Measurements from ENCODE around the gene PRPSAP1. TPM values are rescaled to one million over a fixed set of nuclear protein-coding genes. Genes with fewer than 3 reads are reported as not detected.

PRPSAP1 gene
- total and polyA plus RNA-seq, 7 donors = 34.7 to 70.3 (median 40.7) TPM

DNA sequence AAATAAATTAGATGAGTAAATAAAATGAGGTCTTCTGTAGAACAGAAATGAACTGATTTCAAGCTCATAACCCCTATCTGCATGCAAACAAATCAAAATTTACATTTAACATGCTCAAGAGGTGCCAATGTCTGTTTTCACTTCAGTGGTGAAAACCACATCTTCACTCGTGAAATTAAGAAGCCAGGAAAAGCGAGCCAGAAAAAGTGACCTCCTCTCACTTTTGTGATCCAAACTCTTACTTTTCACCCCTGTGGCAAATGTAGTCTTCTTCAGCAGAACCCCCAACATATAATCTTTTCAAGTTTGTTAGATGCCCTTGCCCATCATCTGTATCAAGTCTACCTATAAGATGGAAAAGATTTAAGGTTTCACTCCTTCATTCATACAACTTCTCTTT, 36.2 kb downstream of the PRPSAP1 start:
- Histone ChIP-seq H3K9me3 (no peaks in the 10 kb centered on the region), H3K27ac (no peak overlapping the region), H3K27me3 (no peaks in the 10 kb centered on the region), H3K4me1 (no peaks in the 10 kb centered on the region), H3K36me3 (peaks cover 0 to 42% (median 13%) of the 10 kb centered on the region in 4 donors), H3K4me3 (no peak overlapping the region)
- no peak for TF ChIP-seq POLR2A (IDR thresholded peaks at IDR 0.05)
- no peak for TF ChIP-seq CTCF (IDR thresholded peaks at IDR 0.05)
- no peak for TF ChIP-seq POLR2AphosphoS5 (IDR thresholded peaks at IDR 0.05)
- TF ChIP-seq EP300 (IDR thresholded peaks at IDR 0.05) = no peak
- intact Hi-C loops (cut with DNase I) = no loop called here
- WGBS, 2 donors = 90 to 94% methylated on average over 2 of the region's 2 CpGs
- DNase-seq = no peak

GRCh38 chr17:76314392-76315227, 39.1 kb downstream of the PRPSAP1 start:
- peaks cover 7 to 61% (median 13%) of the 10 kb centered on the region in 4 donors for H3K36me3 ChIP-seq
- no peaks in the 10 kb centered on the region for H3K27me3 ChIP-seq
- intact Hi-C loops (cut with DNase I) = no loop called here
- 90 to 92% methylated on average over 15 of the region's 15 CpGs for WGBS, 2 donors
- H3K4me1 ChIP-seq = no peaks in the 10 kb centered on the region
- peak overlapping the region; percentile 15 to 65 (median 52) for H3K27ac ChIP-seq
- peak in 1 of 4 donors; percentile 41 for TF ChIP-seq POLR2AphosphoS5 (IDR thresholded peaks at IDR 0.05)
- no peak for TF ChIP-seq EP300 (IDR thresholded peaks at IDR 0.05)
- peak overlapping the region in 3 of 4 donors; percentile 5 to 22 (median 9) for H3K4me3 ChIP-seq
- H3K9me3 ChIP-seq = no peaks in the 10 kb centered on the region
- DNase-seq = peak; percentile 20

DNA sequence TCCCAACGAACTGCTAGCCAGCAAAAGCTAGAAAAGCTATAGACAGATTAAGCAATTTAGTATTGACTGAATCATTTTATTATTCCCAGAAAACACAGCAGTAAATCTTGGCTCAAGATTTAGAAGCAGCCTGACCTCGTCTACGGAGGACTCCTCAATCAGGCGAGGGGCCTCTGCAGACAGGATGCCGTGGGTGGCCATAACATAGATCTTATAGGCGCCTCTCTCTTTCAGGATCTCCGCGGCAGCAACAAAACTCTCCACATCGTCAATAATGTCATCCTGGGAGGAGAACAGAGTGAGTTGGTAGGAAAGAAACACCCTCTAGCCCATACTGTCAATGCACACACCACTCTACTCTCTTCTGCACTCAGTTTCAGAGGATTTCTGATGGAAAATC, 41.0 kb downstream of the PRPSAP1 start:
- intact Hi-C loops (cut with DNase I) = no loop called here
- Histone ChIP-seq H3K27ac (no peak overlapping the region), H3K4me3 (no peak overlapping the region), H3K36me3 (peaks cover 7 to 64% (median 13%) of the 10 kb centered on the region in 4 donors), H3K4me1 (no peaks in the 10 kb centered on the region), H3K27me3 (no peaks in the 10 kb centered on the region), H3K9me3 (no peaks in the 10 kb centered on the region)
- peak; percentile 7 for DNase-seq
- TF ChIP-seq POLR2A (IDR thresholded peaks at IDR 0.05) (no peak), POLR2AphosphoS5 (IDR thresholded peaks at IDR 0.05) (no peak), EP300 (IDR thresholded peaks at IDR 0.05) (no peak), CTCF (IDR thresholded peaks at IDR 0.05) (no peak)
- 88 to 90% methylated on average over 9 of the region's 9 CpGs for WGBS, 2 donors

GRCh38 chr17:76309461-76309860, 44.3 kb downstream of the PRPSAP1 start:
- DNase-seq = no peak
- 77 to 89% methylated on average over 4 of the region's 4 CpGs for WGBS, 2 donors
- no peaks in the 10 kb centered on the region for H3K9me3 ChIP-seq

More at GRCh38 chr17:76309461-76309860, 44.3 kb downstream of the PRPSAP1 start:
- no peak for TF ChIP-seq POLR2AphosphoS5 (IDR thresholded peaks at IDR 0.05)
- no peak for TF ChIP-seq EP300 (IDR thresholded peaks at IDR 0.05)
- TF ChIP-seq CTCF (IDR thresholded peaks at IDR 0.05) = no peak
- no peak for TF ChIP-seq POLR2A (IDR thresholded peaks at IDR 0.05)
- Histone ChIP-seq H3K4me1 (no peaks in the 10 kb centered on the region), H3K27me3 (no peaks in the 10 kb centered on the region), H3K36me3 (peaks cover 7 to 58% (median 14%) of the 10 kb centered on the region in 4 donors), H3K27ac (no peak overlapping the region), H3K4me3 (no peak overlapping the region)
- intact Hi-C loops (cut with DNase I) = no loop called here

All from sigmoid colon (tissue), 7 donors.